ENCODE results near the gene YBEY.
A peak's percentile ranks its signal among the peaks of the same experiment; 100 is the strongest.

Gene YBEY

DNA sequence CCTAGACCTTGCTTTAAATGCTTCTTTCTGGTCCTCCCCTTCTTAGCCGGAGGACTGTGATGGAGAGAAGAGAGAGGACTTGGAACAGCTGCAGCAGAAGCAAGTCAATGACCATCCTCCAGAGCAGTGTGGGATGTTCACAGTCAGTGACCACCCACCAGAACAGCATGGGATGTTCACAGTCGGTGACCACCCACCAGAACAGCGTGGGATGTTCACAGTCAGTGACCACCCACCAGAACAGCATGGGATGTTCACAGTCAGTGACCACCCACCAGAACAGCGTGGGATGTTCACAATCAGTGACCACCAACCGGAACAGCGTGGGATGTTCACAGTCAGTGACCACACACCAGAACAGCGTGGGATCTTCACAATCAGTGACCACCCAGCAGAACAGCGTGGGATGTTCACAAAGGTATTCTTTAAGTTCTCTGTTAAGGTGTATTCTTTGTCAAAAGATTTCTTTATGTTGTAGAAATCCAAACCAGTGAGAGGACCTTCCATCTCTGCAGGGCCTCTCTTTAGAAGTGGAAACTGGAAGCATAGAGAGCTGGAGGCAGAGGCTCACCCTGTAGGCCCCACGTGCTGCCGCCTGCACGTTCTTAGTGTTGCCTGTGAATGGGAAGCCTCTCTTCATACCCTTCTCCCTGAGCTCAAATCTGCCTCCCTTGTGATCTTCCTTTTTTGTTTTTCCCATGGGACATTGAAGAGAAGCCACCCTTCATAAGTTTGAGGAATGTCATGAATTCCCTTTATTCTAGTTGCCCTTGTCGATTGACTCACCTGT is 48.4 kb downstream of the YBEY start:
- DNase-seq: no peak

DNA sequence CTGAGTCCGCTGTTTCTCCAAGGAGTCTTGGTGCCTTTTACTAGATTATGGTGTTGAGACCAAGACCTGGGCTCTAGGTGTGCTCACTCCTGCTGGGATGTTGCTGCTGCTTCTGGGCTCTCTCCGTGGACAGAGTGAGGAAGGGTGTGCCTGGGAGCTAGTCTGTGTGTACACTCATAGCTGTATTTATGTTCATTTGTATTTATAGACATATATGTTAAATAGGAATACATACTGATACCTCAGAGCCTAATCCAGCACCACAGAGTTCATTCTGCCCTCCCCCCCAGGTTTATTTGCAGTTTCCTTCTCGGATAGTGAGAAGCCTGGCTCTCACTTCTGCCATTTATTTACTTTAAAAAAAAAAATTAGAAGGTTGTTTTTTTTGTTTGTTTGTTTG is 50.5 kb downstream of the YBEY start:
- no peak for DNase-seq

DNA sequence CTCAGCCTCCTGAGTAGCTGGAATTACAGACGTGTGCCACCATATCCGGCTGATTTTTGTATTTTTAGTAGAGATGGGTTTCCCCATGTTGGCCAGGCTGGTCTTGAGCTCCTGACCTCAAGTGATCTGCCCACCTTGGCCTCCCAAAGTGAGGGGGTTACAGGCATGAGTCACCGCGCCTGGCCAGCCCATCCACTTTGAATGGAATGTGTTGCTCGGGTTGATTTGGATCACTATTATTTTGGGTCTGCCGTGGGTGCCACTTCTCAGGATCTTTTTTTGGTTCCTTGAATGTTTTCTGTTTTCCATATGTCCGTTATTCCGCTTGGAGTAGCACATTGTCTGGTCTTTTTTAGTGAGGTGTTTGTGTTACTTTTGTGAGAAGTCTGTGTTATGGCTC is 54.9 kb downstream of the YBEY start:
- peak; percentile 45 for DNase-seq

DNA sequence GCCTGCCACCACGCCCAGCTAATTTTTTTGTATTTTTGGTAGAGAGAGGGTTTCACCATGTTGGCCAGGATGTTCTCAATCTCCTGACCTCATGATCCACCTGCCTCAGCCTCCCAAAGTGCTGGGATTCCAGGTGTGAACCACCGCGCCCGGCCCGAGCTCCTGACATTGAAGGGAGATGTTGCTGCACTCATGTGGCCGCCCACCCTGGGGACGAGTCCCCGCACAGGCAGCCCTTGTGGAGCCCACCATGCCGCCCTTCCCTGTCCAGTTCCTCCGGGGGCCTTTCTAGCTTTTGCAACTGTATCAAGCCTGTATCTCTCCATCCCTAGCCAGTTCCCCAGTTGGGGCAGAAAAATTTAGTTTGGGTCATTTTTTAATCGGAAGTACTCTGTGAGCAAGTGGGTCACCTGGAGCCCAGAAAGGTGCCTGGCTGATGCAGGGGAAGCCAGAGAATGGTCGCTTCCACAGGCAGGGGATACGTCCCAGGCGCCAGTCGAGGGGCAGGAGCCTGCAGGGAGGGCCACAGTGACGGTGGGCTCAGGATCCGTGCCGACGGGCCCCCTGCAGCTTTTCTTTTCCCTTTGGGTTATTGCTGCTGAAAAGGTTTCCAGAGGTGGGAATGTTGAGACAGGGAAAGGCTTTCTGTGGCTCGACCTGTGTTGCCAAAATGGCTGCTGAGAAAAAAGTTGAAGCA is 58.2 kb downstream of the YBEY start:
- DNase-seq: no peak

DNA sequence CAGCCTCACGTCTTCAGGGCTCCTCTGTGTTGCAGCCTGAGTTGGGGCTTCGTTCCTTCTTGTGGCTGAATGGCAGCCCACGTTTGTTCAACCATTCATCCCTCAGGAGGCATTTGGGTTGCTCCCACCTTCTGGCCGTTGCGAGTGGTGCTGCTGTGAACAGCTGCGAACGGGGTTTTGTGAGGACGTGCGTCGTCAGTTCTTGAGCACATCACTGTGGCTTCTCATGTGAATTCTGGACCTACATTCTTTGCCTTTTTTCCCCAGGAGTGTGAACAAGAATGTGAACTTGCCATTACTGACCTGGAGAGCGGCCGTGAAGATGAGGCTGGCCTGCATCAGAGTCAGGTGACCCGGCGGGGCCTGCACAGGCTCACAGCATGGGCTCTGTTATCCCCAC is 59.7 kb downstream of the YBEY start:
- no peak for DNase-seq

DNA sequence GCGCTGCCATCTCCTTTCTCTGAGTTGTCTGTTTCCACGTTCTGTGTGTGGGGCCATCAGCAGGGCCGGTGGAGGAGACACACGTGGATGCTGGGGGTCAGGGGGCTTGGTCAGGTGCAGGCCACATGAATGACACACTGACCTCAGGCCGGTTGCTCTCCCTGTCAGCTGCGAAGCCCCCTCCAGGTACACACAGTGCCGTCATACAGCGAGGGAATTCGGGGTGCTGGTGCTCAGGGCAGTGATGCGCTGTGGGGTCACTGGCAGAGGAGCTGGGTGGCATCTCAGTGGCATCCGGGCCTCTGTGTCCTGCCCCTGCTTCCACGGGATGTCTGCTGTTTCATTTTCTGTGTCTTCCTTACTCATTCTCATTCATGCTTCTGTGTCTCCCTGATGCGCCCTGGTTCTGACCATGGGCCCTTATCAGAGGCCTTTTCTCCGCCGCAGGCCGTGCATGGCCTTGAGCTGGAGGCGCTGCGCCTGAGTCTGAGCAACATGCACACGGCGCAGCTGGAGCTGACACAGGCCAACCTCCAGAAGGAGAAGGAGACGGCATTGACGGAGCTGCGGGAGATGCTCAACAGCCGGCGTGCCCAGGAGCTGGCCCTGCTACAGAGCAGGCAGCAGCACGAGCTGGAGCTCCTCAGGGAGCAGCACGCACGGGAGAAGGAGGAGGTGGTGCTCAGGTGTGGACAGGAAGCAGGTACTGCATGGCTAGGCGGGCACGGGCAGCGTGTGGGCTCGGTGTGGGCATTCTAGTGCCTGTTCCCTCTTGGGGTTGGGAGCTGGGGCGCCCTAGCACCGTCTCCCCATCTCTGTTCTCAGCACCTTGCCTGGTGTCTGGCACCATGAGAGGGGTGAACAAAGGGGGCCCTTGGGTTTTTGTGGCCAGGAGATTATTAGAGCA is 60.4 kb downstream of the YBEY start:
- no peak for DNase-seq

DNA sequence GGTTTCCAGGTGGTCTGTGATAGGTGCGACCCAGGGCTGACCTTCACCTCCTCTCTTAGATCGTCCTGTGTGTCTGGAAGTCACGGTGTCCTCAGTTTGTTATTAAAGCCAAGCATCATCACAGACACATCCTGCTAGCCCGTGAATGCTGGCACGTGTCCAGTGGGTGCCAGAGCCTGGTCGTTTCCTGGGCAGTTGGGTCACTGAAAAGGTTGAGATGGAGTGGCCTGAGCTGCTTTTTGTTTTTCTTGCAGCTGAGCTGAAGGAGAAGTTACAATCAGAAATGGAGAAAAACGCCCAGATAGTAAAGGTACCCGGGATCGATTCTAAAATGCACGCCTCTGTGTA is 61.0 kb downstream of the YBEY start:
- no peak for DNase-seq
